ENCODE data around the gene ABCF3.

ABCF3 gene

DNA sequence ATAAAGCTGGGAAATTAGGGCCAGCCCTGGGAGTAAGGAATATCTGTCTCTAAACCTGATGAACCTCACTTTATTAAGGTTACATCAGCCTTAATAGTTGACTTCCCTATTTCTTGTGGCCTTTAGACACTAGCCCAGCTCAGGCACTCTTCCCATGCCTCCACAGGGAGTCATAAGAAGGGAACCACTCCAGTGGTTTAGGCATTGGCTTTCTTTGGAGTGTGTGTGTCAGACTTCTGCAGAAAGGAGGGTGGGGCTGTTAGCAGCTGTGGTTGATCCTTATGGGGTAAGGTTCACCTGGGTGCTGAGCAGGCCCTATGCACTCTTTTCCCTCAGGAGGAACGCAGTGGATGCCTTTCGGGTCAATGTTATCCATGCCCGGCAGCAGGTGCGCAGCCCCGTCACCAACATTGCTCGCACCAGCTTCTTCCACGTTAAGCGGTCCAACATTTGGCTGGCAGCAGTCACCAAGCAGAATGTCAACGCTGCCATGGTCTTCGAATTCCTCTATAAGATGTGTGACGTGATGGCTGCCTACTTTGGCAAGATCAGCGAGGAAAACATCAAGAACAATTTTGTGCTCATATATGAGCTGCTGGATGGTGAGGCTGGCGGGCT, 7.4 kb upstream of the ABCF3 start:
- TF ChIP-seq CTCF (IDR thresholded peaks at IDR 0.05; ENCODE audit: borderline replicate concordance, insufficient read depth, low read depth, low read length) = no peak

DNA sequence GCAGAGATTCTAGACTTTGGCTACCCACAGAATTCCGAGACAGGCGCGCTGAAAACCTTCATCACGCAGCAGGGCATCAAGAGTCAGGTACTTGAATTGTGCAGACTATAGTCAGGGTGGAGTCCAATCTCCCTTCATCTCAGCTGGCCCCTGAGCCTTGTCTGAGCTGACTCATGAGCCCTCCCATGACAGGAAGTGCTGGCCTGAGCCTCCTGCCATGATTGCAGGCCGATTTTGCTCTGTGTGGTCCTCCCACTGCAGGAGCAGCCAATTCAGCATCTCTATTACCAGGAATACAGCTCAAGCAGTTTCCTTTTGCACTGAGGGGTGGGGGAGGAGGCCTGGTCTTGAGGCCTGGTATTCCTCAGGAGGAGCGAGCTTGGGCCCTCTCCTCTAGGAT, 5.8 kb upstream of the ABCF3 start:
- H3K4me3 ChIP-seq (ENCODE audit: low read depth, low read length) = no peak overlapping the region

More for the DNA sequence above, 7.4 kb upstream of the ABCF3 start:
- H3K4me3 ChIP-seq (ENCODE audit: low read depth, low read length) = no peak overlapping the region

DNA sequence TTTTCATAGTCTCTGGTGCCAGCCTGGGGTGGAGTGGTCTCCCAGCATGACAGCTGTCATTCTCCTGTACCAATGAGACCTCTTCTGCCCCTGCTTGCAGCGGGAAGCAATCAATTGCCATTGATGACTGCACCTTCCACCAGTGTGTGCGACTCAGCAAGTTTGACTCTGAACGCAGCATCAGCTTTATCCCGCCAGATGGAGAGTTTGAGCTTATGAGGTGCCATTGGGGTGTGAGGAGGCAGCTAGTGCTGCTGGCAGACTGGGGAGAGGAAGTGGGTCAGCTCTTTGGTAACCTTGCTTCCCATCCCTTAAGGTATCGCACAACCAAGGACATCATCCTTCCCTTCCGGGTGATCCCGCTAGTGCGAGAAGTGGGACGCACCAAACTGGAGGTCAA, 4.4 kb upstream of the ABCF3 start:
- TF ChIP-seq CTCF (IDR thresholded peaks at IDR 0.05; ENCODE audit: borderline replicate concordance, insufficient read depth, low read depth, low read length) = no peak
- no peak overlapping the region for H3K4me3 ChIP-seq (ENCODE audit: low read depth, low read length)

More for the DNA sequence above, 5.8 kb upstream of the ABCF3 start:
- TF ChIP-seq CTCF (IDR thresholded peaks at IDR 0.05; ENCODE audit: borderline replicate concordance, insufficient read depth, low read depth, low read length) = no peak

- no peak for TF ChIP-seq CTCF (IDR thresholded peaks at IDR 0.05; ENCODE audit: borderline replicate concordance, insufficient read depth, low read depth, low read length)
- no peak overlapping the region for H3K4me3 ChIP-seq (ENCODE audit: low read depth, low read length)
Observed at GRCh38 chr3:184183679-184184078, 2.3 kb upstream of the ABCF3 start.

DNA sequence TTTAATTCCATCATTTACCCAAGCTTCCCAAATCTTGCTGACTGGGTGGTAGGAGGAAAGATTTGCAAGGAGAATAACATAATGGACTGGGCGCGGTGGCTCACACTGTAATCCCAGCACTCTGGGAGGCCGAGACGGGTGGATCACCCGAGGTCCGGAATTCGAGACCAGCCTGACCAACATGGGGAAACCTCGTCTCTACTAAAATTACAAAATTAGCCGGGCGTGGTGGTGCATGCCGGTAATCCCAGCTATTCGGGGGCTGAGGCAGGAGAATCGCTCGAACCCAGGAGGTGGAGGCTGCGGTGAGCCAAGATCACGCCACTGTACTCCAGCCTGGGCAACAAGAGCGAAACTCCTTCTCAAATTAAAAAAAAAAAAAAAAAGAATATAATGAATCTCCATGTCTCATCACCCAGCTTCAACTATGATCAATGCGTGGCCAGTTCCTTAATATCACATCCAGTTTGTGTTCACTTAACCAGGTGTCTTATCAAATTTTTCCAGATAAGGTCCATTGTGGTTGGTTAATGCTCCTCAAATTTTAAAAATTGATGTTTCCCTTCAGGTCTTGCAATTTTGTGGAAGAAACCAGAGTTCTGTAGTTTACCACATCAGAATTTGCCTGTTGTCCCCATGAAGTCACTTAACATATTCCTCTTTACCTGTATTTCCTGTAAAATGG, 1.3 kb upstream of the ABCF3 start:
- H3K4me3 ChIP-seq (ENCODE audit: low read depth, low read length) = no peak overlapping the region
- TF ChIP-seq CTCF (IDR thresholded peaks at IDR 0.05; ENCODE audit: borderline replicate concordance, insufficient read depth, low read depth, low read length) = no peak

GRCh38 chr3:184185461-184186183, 377 bp upstream of the ABCF3 start:
- H3K4me3 ChIP-seq (ENCODE audit: low read depth, low read length) = peak overlapping the region; percentile 71
- no peak for TF ChIP-seq CTCF (IDR thresholded peaks at IDR 0.05; ENCODE audit: borderline replicate concordance, insufficient read depth, low read depth, low read length)

DNA sequence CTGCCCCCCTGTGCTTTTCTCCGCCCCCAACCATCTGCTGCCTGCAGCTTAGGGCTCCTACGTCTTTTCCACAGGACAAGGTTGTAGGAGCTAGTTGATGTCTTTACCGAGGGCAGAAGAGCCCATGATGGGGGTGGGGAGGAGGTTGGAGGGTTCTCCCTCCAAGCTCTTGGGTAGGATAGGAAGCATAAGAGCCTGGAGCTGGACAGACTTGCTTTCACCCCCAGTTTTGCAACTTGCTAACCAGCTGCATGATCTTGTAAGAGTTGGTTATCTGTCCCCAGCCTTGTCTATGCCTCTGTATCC, 856 bp downstream of the ABCF3 start:
- peak overlapping the region; percentile 71 for H3K4me3 ChIP-seq (ENCODE audit: low read depth, low read length)
- TF ChIP-seq CTCF (IDR thresholded peaks at IDR 0.05; ENCODE audit: borderline replicate concordance, insufficient read depth, low read depth, low read length) = no peak
